NCI-H1930 (cell line): ENCODE results near the gene IL17RE.

Experiments used
- DNase-seq, 2 experiments: peaks; one replicate each; lab custom pipeline; 2025; lab: John Stamatoyannopoulos, UW

IL17RE gene

GRCh38 chr3:9951962-9952805 lies 49.5 kb downstream of the IL17RE start, which contains the start of gene PRRT3:
Gene PRRT3, minus strand, starts transcription at chr3:9952408. Its CDS starts 2,293 bp downstream, at chr3:9950115.
- DNase-seq, result peak; percentile 22 to 31

GRCh38 chr3:9955067-9955502 lies 52.4 kb downstream of the IL17RE start:
- DNase-seq, result no peak

DNA sequence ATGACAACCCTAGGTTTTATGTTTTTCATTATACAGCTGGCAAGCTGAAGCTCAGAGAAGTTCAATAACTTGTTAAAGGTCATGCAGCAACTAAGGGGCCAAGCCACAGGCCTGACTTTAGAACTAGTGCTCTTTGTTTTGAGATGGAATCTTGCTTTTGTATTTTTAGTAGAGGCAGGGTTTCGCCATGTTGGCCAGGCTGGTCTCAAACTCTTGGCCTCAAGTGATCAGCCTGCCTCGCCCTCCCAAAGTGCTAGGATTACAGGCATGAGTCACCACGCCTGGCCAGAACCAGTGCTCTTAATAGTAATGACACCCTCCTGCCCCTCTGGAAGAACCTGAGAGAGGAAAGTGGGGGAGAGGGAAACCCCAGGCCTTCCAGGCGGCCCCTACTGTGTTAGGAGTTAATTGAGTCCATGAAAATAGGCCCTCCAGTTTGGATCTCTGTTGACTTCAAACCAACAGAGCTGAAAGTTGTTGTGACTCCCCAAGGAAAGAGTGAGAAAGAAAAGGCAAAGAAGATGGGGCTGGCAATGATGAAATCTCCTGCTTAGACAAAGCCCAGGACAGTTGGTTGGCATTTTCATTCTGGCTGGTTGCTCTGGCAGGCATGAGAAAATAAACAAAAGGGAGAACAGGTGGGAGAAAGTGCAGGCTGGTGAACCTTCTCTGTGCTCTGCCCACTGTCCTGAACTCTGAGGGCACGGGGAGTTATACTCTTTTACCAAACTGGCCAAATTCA lies 53.1 kb downstream of the IL17RE start:
- DNase-seq, result no peak

DNA sequence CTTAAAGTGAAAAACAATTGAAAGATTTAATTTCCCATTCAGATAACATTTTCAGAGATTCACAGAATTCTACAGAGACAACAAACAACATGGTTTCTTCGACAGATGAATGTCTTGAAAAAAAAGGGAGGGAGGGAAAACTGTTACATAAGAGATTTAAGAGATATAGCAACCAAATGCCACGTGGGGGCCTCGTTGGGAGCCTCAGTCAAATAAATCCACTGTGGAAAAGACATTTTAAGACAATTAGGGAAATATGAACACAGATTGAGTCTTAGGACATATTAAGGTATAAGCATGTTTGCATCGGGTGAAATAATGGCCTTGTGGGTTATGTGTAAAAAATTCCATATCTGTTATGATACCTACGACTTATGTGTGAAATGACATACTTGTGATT lies 54.6 kb downstream of the IL17RE start:
- DNase-seq, result no peak

- DNase-seq, result no peak
Observed at GRCh38 chr3:9965200-9965875, 62.7 kb downstream of the IL17RE start.
